PC-3 (cell line): ENCODE measurements around the gene MAN1B1.

ENCODE experiments used
- CTCF ChIP-seq: fragments of 300-600 bp; sonication (generic); conservative IDR thresholded peaks from 2 replicates; pipeline ENCODE4 v1.5.1; 2017; ENCODE audit warnings: antibody characterized with exemption, low read depth, mild to moderate bottlenecking, low read length
- EZH2 ChIP-seq: fragments of 300-600 bp; sonication (generic); IDR thresholded peaks from one replicate; pipeline ENCODE4 v1.6.1; 2017; ENCODE audit warnings: antibody characterized with exemption, mild to moderate bottlenecking, low read length; ENCODE audit not compliant: unreplicated experiment
- EZH2phosphoT487 ChIP-seq: fragments of 300-600 bp; sonication (generic); IDR thresholded peaks from 2 replicates; pipeline ENCODE4 v1.6.1; 2018; ENCODE audit warnings: mild to moderate bottlenecking, antibody characterized with exemption, low read length, borderline replicate concordance

DNA sequence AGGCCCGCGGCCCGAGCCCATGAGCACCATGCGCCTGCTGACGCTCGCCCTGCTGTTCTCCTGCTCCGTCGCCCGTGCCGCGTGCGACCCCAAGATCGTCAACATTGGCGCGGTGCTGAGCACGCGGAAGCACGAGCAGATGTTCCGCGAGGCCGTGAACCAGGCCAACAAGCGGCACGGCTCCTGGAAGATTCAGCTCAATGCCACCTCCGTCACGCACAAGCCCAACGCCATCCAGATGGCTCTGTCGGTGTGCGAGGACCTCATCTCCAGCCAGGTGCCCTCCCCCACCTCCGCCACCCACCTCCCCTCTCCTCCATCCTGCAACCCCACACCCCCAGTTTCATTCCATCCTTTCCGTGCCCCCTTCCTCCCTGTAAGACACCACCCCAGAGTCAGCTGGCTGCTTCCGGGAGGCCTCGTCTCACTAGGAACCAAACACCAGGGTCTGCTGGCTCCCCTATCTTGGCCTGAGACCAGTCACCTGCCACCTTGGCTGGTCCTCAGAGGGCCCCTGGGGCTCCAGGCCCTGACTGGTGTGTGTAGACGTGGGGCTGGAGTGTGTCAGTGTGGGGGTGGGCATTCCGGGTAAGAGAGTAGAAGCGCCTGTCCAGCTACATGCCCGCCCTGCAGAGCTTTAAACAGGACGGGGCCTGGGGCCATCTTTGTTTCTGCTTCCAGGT is 52.8 kb downstream of the MAN1B1 start:
- no peak for TF ChIP-seq CTCF
- no peak for TF ChIP-seq EZH2
- TF ChIP-seq EZH2phosphoT487 = no peak
